Central memory CD8-positive, alpha-beta T cell (primary cell): ENCODE measurements around the gene ZNF710.
"Not testable (repeated sequence)": the region's sequence is repeated elsewhere in the genome, so short reads cannot be mapped to it uniquely, and the experiment has no call there.

Experiments used
- ATAC-seq: fragments of 150-1000 bp; cut with Tn5 transposase; replicated peaks from 2 replicates; pipeline ENCODE4 v1.10.0; 2022; ENCODE audit warnings: mild to moderate bottlenecking, moderate FRiP score, moderate number of reproducible peaks; ENCODE audit not compliant: poor library complexity, severe bottlenecking; ENCODE audit errors: extremely low read depth
- DNase-seq, 2 donors: peaks; one replicate each; pipeline ENCODE4 v3.0.0; 2021; ENCODE audit warnings: low spot score in 2 of 2
- H3K27ac Mint-ChIP-seq: one replicate; pipeline ENCODE4 v1.8.0; 2022; ENCODE audit warnings: low read depth, mild to moderate bottlenecking, moderate library complexity, mixed read lengths
- H3K27me3 Mint-ChIP-seq: one replicate; pipeline ENCODE4 v1.8.0; 2022; ENCODE audit warnings: mixed read lengths
- H3K36me3 Mint-ChIP-seq: one replicate; pipeline ENCODE4 v1.8.0; 2022; ENCODE audit warnings: mild to moderate bottlenecking, moderate library complexity, mixed read lengths; ENCODE audit not compliant: insufficient read depth
- H3K4me1 Mint-ChIP-seq: one replicate; pipeline ENCODE4 v1.8.0; 2022; ENCODE audit warnings: mixed read lengths
- H3K4me3 Mint-ChIP-seq: one replicate; pipeline ENCODE4 v1.8.0; 2022; ENCODE audit warnings: mild to moderate bottlenecking, moderate library complexity, mixed read lengths
- H3K9me3 Mint-ChIP-seq: one replicate; pipeline ENCODE4 v1.8.0; 2022; ENCODE audit warnings: mixed read lengths

ZNF710 gene

DNA sequence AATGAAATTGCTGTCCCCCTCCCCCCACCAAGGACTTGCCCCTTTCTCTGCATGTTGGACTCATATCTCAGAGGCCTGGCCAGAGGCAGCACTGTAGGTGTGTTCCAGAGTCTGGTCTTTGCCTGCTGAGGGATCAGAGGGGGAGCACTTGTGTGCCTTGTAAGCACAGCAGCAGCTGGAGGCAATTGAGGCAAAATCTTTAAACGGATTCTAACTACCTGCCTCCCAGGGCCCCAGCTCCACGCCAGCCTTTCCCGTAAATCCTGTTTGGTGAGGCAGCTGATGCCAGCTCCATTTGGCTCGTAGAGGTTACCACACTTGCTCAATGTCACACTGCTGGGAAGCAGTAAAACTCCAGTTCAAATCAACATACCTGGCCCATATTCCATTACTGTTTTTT, 103.4 kb downstream of the ZNF710 start:
- no peaks in the 10 kb centered on the region for H3K9me3 Mint-ChIP-seq
- ATAC-seq (no peak), DNase-seq (no peak)
- H3K36me3 Mint-ChIP-seq: peaks cover 10% of the 10 kb centered on the region
- H3K4me3 Mint-ChIP-seq: no peak overlapping the region
- H3K27ac Mint-ChIP-seq: no peak overlapping the region
- H3K27me3 Mint-ChIP-seq: no peaks in the 10 kb centered on the region
- peaks cover 28% of the 10 kb centered on the region for H3K4me1 Mint-ChIP-seq

DNA sequence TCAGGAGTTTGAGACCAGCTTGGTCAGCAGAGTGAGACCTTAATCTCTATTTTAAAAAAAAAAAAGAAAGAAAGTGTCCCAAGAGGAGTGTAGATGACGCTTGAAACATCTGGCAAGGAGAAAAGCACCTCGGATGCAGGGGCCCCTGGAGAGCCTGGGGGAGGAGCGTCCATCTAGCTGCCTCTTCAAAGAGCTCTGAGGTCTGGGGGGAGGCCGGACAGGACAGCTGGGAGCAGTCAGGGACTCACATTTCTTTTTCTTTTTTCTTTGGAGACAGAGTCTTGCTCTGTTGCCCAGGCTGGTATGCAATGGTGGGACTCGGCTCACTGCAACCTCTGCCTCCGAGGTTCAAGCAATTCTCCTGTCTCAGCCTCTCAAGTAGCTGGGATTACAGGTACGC, 104.4 kb downstream of the ZNF710 start:
- peaks cover 9% of the 10 kb centered on the region for H3K36me3 Mint-ChIP-seq
- DNase-seq (no peak), ATAC-seq (no peak)
- no peak overlapping the region for H3K27ac Mint-ChIP-seq
- H3K4me1 Mint-ChIP-seq: peaks cover 18% of the 10 kb centered on the region
- no peaks in the 10 kb centered on the region for H3K9me3 Mint-ChIP-seq
- no peaks in the 10 kb centered on the region for H3K27me3 Mint-ChIP-seq
- no peak overlapping the region for H3K4me3 Mint-ChIP-seq

DNA sequence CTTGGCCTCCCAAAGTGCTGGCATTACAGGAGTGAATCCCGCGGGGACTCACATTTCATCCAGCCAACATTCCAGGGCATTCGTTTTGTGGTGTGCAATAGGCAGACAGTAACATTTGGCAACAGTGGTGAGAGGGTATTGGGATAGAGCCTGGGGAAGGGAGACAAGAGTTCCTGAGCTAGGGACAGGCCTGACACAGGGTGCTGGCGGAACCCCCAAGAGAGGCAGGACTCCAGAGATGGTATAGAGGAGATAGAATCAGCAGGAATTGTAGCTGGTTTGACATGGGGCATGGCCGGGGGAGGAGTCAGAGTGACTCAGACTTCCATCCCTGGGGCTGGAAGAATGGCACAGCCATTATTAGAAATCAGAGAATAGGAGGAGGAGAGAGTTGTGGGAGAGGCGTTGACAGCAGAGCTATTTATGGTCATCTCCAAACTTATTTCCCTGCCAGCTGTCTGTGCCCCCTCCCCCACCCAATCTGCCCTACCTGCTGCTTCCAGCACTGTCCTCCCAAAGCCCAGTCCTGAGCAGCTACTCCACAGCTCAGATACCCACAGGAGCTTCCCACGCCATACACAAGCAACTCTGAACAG, 105.5 kb downstream of the ZNF710 start:
- Mint-ChIP-seq H3K4me3 (no peak overlapping the region), H3K4me1 (peaks cover 8% of the 10 kb centered on the region), H3K27me3 (no peaks in the 10 kb centered on the region), H3K36me3 (peaks cover 2% of the 10 kb centered on the region), H3K9me3 (no peaks in the 10 kb centered on the region), H3K27ac (no peak overlapping the region)
- DNase-seq (no peak), ATAC-seq (no peak)

DNA sequence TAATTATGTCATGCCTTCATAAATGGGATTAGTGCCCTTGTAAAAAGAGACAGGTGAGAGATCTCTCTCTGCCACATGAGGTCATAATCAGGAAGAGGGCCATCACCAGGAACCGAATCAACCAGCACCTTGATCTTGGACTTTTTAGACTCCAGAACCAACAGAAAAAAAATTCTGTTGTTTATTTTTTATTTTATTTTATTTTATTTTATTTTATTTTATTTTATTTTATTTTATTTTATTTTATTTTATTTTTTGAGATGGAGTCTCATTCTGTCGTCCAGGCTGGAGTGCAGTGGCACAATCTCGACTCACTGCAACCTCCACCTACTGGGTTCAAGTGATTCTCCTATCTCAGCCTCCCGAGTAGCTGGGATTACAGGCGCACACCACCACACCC, 106.9 kb downstream of the ZNF710 start:
- DNase-seq, ATAC-seq, H3K36me3 Mint-ChIP-seq, H3K27me3 Mint-ChIP-seq, H3K9me3 Mint-ChIP-seq, H3K4me1 Mint-ChIP-seq, H3K27ac Mint-ChIP-seq, H3K4me3 Mint-ChIP-seq: not testable (repeated sequence)

DNA sequence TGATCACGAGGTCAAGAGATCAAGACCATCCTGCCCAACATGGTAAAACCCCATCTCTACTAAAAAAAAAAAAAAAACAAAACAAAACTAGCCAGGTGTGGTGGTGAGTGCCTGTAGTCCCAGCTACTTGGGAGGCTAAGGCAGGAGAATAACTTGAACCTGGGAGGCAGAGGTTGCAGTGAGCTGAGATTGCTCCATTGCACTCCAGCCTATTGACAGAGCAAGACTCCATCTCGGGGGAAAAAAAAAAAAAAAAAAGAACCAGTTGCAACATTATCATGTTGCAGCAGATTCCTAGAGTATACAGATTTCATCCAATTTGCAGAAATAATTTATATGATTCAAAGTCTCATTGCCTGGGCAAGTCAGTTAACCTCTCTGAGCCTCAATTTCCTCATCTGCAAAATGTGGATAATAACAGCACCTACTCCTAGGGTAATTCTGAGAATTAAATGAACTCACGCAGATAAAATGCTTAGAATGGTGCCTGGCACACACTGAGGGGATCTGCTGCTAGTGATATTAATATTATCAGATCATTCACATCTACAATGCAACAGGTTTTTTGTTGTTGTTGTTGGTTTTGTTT, 108.1 kb downstream of the ZNF710 start:
- not testable (repeated sequence) for H3K9me3 Mint-ChIP-seq, ATAC-seq, H3K27me3 Mint-ChIP-seq, H3K27ac Mint-ChIP-seq, DNase-seq, H3K4me3 Mint-ChIP-seq, H3K4me1 Mint-ChIP-seq, H3K36me3 Mint-ChIP-seq

DNA sequence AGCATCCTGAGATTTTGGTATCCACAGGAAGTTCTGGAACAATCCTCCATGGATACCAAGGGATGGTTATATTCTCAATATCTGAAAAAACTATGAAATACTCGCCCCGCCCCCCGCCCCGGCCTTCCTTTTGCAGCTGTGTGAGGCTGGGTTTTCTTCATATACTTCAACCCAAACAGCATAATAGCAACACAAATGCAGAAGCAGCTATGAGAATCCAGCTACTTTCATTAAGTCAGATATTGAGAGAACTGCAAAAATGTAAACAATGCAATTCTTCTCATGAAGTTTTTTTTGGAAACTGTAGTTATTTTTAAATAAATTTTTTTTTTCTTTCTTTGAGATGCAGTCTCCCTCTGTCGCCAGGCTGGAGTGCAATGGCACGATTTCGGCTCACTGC, 112.0 kb downstream of the ZNF710 start:
- Mint-ChIP-seq H3K27me3 (no peaks in the 10 kb centered on the region), H3K4me1 (no peaks in the 10 kb centered on the region), H3K4me3 (no peak overlapping the region), H3K36me3 (no peaks in the 10 kb centered on the region), H3K9me3 (peaks cover 5% of the 10 kb centered on the region), H3K27ac (no peak overlapping the region)
- ATAC-seq (no peak), DNase-seq (no peak)

DNA sequence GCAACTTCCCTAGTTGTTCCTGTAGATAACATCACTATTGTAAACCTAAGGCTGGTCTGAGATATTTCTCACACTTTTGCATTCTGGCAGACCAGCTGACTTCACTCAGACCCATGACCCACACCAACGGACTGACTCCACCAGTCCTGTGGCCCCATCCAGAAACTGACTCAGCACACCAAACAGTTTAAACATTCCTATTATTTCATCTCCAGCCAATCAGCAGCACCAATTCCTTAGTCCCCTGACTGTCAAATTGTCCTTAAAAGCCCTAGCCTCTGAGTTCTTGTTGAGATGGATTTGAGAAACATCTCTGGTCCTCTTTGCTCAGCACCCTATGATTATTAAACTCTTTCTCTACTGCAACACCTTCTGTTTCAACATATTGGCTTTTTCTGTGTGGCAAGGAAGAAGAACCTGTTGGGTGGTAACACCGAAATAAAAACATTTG, 113.4 kb downstream of the ZNF710 start:
- no peak for DNase-seq

DNA sequence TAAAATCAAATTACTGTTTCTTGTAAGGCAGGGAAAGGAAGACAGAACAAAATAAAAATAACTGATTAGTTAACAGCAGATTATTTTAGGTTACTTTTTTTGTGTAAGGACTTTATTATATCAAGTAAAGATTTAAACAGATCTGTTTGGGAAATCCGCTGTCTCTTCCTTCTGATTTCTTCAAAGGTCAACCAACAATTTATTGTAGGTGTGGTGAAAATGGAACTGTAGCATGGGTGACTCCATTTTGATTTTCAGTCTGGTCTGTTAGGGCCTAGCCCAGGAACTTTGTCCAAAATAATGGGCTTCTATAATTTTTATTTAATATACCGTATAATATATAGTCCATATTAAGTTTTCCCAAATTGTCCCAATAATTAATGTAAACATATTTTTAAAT, 114.7 kb downstream of the ZNF710 start:
- Mint-ChIP-seq H3K4me1 (no peaks in the 10 kb centered on the region), H3K9me3 (peaks cover 5% of the 10 kb centered on the region), H3K27ac (no peak overlapping the region), H3K36me3 (no peaks in the 10 kb centered on the region), H3K27me3 (no peaks in the 10 kb centered on the region), H3K4me3 (no peak overlapping the region)
- DNase-seq (no peak), ATAC-seq (no peak)

More for the DNA sequence above, 113.4 kb downstream of the ZNF710 start:
- Mint-ChIP-seq H3K36me3 (no peaks in the 10 kb centered on the region), H3K9me3 (peaks cover 5% of the 10 kb centered on the region), H3K27ac (no peak overlapping the region), H3K27me3 (no peaks in the 10 kb centered on the region), H3K4me3 (no peak overlapping the region), H3K4me1 (no peaks in the 10 kb centered on the region)
- no peak for ATAC-seq

DNA sequence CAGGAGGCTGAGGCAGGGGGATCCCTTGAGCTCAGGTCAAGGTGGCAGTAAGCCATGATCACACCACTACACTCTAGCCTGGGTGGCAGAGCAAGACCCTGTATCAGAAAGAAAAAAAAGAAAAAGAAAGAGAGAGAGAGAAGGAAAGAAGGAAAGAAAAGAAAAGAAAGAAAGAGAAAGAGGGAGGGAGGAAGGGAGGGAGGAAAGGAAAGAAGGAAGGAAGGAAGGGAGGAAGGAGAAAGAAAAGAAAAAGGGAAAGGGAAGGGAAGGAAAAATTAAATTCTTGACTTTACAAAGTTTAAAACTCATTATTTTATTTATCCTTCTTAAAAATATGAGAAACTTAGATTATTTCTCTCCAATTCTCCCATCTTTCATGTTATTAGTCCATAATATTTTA, 118.2 kb downstream of the ZNF710 start:
- no peaks in the 10 kb centered on the region for H3K27me3 Mint-ChIP-seq
- no peak overlapping the region for H3K27ac Mint-ChIP-seq
- H3K4me3 Mint-ChIP-seq: no peak overlapping the region
- DNase-seq (no peak), ATAC-seq (no peak)
- H3K36me3 Mint-ChIP-seq: no peaks in the 10 kb centered on the region
- H3K9me3 Mint-ChIP-seq: peaks cover 3% of the 10 kb centered on the region
- H3K4me1 Mint-ChIP-seq: no peaks in the 10 kb centered on the region

DNA sequence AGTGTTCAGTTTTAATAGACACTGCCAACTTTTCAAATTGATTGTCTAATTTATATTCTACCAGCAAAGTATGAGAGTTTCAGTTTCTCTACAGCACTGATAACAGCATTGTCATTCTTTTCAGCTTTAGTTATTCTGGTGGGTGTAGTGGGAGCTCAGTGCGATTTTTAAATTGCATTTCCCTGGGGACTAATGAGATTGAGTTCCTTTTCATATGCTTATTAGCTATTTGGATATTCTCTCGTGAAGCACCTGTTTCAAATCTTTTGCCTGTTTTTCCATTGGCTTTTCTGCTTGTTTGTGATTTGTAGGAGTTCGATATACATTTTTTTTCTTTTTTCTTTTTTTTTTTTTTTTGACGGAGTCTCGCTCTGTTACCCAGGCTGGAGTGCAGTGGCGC, 120.0 kb downstream of the ZNF710 start:
- Mint-ChIP-seq H3K4me3 (no peak overlapping the region), H3K4me1 (no peaks in the 10 kb centered on the region), H3K36me3 (no peaks in the 10 kb centered on the region), H3K27me3 (no peaks in the 10 kb centered on the region), H3K9me3 (no peaks in the 10 kb centered on the region), H3K27ac (no peak overlapping the region)
- DNase-seq: no peak
- no peak for ATAC-seq

DNA sequence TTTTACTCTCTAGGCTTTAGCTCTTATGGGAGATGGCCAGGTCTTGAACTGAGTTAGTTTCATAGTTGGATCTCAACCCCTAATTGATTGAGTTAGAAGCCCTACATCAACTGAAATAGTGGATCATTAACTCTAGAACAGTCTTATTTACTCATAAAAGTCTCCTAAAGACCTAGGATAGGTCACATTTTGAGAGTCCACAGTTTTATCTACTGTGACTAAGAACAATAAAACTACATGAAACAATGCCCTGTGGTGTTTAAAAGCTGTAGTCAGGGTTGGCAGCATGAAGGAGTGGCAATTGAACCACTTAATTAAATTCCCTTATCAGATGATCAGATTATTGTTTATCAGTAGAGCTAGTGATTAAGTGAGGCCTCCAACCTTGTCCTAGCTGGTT, 123.4 kb downstream of the ZNF710 start:
- no peak overlapping the region for H3K27ac Mint-ChIP-seq
- H3K9me3 Mint-ChIP-seq: no peaks in the 10 kb centered on the region
- DNase-seq (no peak), ATAC-seq (no peak)
- H3K4me3 Mint-ChIP-seq: no peak overlapping the region
- H3K36me3 Mint-ChIP-seq: no peaks in the 10 kb centered on the region
- H3K27me3 Mint-ChIP-seq: peaks cover 11% of the 10 kb centered on the region
- no peaks in the 10 kb centered on the region for H3K4me1 Mint-ChIP-seq

DNA sequence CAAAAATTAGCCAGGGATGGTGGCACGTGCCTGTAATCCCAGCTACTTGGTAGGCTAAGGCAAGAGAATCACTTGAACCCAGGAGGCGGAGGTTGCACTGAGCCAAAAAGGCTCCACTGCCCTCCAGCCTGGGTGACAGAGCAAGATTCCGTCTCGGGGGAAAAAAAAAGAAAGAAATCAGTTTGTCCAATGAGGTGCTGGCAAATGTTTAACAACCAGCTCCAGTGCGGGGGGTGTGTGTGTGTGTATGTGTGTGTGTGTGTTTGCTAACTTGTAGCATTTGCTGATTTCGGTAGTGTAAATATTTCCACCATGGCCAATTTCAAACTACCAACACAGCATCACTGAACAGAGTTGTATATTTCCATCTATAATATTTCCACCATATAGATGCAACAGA, 124.9 kb downstream of the ZNF710 start:
- no peaks in the 10 kb centered on the region for H3K4me1 Mint-ChIP-seq
- peaks cover 11% of the 10 kb centered on the region for H3K27me3 Mint-ChIP-seq
- no peak overlapping the region for H3K27ac Mint-ChIP-seq
- no peaks in the 10 kb centered on the region for H3K36me3 Mint-ChIP-seq
- DNase-seq: no peak
- H3K9me3 Mint-ChIP-seq: no peaks in the 10 kb centered on the region
- ATAC-seq: no peak
- no peak overlapping the region for H3K4me3 Mint-ChIP-seq

DNA sequence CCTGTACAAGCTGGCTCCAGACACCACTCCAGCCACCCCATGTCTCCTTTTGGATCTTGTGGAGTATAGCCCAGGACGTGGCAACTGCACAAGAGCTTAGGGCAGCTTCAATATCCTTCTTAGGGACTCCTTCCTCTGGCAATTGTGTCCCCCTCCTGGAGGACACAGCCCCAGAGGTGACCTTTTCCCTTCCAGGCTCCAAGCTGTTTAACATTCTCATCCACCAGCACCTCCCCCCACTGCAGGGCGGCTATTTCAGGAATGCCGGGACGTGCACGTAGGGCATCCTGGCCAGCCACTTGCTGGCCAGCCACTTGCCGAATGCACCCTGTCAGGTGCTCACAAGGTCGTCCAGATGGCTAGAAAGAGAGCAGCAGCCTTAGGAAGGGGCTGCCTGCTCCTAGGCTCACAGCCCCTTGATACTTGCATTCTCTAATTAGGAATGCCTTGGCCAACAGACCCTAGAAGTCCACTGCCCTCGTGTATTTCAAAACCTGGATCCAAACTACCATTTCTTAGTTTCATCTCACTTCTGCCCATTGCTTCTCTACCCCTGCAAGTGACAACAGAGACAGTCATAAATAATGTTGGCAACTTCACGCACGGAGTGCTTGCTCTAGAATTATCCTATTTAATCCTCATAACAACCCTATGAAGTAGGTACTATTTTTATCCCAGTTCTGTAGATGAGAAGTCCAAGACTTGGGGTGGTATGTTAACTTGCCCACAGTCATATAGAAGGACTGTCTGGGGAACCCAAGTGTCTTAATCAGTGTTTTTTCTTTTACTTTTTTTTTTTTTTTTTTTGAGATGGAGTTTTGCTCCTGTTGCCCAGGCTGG, 125.7 kb downstream of the ZNF710 start:
- no peak overlapping the region for H3K4me3 Mint-ChIP-seq
- DNase-seq (no peak), ATAC-seq (no peak)
- peaks cover 11% of the 10 kb centered on the region for H3K27me3 Mint-ChIP-seq
- no peaks in the 10 kb centered on the region for H3K9me3 Mint-ChIP-seq
- no peaks in the 10 kb centered on the region for H3K4me1 Mint-ChIP-seq
- H3K36me3 Mint-ChIP-seq: no peaks in the 10 kb centered on the region
- H3K27ac Mint-ChIP-seq: no peak overlapping the region
